COLO668 (cell line): ENCODE results near the gene METTL14.
"Not testable (repeated sequence)": the region's sequence is repeated elsewhere in the genome, so short reads cannot be mapped to it uniquely, and the experiment has no call there.

ENCODE experiments used
- DNase-seq: peaks from one replicate; lab custom pipeline; 2025; ENCODE audit not compliant: unreplicated experiment; lab: John Stamatoyannopoulos, UW

The METTL14 gene

DNA sequence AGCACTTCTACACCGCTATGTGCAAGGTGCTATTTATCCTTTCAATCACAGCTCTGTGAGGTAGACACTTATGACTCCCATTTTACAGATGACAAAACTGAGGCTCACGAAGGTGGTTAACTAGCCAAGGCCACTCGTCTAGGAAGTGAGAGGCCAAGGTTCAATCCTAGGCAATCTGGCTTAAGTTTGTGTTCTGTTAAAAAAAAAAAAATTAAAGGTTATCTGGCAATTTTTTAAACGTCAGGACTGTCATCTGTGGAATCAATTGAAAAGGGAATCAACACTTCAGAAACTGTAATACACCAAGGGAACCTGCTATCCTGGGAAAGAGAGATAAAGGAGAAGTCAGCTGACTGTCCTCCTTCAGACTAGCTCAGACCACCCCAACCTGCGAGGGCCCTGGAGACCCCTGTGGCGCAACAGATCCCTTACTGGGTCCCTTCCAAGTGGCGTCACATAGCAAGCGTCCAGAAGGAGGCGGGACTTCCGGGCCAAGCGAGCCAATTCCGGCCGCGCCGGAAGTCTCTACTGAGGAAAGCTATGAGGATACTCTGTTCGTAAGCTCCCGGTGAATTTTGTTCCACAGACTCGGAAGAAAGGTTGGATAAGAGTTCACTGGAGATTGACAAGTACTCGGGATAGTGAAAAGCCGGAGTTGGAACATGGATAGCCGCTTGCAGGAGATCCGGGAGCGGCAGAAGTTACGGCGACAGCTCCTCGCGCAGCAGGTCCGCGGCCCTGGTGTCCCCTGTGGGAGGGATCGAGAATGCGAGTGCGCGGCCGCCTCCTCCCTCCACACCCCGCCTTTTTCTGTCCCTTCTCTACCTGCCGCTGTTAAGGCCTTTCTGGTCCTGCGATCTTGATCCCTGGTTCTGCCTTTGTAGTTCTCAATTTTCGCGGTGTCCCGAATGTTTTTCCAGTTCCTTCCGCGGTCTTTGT, at the start of gene METTL14:
METTL14 (plus strand) TSS at position 520 of the 939 bp plus-strand sequence; CDS start at position 663, 143 bp downstream.
- DNase-seq, result peak; percentile 93

DNA sequence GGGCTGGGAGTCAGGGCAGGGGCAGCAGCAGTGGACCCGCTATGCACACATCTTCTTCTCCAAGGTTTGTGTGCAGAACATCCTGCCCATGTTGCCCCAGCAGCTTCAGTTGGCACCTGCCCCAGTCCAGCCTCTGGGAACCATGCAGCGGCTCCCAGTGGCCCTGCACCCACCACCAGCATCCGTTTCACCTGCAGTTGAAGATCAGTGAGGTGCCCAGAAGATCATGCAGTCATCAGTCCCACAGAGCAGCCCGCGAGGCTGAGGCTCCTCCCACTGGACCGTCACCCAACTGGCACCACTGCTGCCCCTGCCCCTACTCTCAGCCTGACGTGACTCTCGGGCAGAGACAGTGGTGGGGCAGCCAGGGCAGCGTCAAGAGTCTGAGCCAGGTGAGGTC, 49.1 kb upstream of the METTL14 start:
- not testable (repeated sequence) for DNase-seq

DNA sequence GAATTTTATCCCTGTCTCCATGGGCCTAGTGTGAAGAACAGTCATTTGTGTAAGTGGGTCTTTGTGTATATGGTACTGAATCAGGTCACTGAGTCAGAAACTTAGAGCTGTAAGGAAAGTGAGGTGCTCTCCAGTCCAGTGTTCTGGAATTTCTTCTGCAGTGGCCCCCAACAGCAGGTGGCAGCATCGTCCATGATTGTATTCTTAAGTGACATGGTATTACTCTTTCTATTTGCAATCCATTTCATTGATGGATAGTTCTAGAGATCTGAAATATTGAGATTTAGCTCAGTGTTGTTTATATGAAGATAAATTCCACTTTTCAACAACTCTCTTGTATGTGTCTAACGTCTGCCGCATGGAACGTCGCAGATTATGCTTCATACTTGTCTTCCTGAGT, 20.5 kb upstream of the METTL14 start:
- peak; percentile 9 for DNase-seq

DNA sequence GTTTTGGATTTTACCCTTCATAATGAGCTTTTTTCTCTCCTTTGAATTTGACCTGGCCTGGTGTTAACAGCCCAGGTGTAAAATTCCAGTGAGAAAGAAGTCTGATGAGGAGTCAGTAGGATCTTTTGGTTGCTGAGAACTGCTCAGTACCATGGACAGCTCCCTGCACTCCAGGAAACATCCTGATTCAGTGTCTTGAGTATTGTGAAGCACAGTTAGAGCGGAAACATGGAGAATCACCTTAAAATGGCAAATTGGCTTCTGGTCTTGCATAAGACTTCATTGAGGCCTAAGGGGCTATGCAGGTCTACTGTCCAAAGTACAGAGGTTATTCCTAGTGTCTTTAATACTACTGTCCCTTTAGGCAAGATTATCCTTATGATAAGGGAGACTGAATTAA, 16.0 kb upstream of the METTL14 start:
- not testable (repeated sequence) for DNase-seq

DNA sequence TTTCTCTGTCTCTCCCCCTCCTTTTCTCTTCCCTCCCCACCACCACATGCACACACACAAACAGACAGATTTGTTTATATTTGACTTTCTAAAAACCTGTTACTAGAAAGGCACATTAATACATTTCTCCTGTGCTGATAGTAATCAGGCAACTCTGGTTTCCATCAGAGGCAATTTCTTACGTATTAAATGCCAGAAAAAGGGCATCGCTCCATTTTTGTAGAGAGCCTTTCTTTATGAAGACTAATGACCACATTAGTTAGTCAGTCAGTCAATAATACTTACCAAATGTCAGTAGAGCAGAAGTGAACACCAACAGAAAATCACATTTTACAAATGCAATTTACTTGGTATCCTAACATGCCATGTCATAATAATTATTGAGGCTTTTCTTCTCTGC, 14.2 kb upstream of the METTL14 start:
- DNase-seq, result not testable (repeated sequence)

DNA sequence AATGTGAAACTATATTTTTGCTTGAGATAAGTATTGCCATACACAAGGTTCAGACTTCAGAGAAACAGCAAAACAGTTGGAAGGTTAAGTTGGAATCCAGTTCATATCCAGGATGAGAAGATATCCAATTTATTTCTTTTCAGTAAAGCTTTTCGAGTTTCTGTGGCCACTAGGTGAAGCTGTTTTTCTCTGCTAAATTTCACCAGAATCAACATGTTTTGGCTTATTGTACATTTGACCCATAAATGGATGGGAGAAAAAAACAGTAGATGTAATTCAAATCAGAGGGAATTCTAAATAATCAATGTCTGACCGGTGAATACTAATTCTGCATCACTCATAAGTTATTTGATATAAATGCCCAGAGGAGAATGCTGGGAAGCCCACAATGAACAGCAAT, 9.1 kb upstream of the METTL14 start:
- no peak for DNase-seq

DNA sequence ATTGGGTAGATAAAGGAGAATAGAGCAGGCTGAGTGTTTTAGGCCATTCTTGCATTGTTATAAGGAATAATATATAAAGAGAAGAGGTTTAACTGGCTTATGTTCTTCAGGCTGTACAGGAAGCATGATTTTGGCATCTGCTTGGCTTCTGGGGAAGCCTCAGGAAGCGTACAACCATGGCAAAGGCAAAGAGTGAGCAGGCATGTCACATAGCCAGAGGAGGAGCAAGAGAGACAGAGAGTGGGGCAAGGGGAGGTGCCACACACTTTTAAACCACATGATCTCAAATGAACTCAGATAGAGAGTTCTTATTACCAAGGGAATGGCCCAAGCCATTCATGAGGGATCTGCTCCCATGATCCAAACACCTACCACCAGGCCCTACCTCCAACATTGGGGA, 4.4 kb upstream of the METTL14 start:
- DNase-seq, result no peak

DNA sequence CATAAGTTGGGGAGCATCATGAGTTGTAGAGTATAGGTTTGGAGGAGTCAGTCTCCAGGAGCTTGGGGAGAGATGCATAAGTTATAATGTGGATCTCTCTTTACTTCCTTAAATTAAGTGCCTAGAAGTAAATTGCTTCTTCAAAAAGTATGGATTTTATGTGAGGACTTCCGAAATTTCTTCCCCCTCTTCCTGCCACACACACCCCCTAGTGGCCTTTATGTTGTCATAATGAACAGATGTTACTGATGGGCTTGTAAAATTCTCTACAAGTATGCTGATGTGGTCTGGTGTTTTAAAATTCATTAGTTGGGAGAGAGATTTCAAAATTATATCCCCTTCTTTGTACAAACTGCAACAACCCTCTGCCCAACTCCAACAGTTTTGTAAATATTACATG, 2.3 kb upstream of the METTL14 start:
- no peak for DNase-seq

DNA sequence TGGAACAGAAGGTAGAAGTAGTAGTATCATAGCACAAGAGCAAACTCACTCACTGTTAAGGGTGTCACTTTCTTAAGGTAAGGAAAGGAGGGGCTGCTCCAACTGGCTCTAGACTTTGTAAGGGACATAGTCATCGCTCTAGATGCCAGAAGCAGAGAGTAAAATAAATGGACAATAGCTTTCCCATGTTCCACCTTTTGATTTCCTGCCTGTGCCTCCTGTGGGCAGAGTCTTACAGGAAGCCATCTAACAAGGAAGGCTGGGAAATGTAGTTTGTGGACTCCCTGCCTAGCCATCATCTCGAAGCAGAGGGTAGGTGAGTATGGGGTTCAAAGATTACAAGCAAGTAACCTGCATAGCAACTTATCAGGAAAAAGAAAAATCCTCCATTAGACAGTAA, 1.7 kb upstream of the METTL14 start:
- DNase-seq, result no peak

DNA sequence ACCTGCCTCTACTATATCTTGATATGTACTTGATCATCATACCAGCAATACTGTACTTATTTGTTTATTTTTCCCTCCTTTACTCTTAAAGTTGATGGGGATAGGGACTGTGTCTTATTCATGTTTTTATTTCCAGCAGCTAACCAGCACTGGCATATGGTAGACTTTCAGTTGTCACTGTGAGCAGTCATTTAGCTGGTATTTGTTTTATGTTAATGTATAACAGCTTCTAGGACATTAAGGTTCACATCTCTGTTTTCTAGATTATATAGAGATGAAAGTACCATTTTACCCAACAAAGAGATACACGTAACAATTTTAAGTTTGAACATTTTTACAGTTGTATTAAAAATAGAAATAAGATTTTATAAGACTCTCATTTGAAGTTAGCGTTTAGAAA, 17.9 kb downstream of the METTL14 start:
- DNase-seq, result no peak

DNA sequence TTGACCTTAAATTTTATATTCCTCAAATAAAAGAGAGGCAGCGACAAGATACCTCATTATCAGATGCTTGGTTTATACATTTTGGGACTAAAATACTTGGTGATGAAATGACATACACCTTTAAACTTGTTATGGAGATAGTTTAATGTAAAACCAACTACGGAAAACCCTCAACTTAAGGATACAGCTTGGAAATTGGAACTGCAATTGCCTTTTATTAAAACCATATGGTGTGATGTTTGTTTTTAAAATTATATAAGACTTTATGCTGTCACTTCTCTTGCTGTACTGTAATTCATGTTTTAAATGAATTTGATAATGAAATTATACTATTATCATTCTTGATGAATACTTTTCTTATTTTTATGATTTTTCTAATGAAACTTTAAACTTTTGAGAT, 25.9 kb downstream of the METTL14 start:
- no peak for DNase-seq

DNA sequence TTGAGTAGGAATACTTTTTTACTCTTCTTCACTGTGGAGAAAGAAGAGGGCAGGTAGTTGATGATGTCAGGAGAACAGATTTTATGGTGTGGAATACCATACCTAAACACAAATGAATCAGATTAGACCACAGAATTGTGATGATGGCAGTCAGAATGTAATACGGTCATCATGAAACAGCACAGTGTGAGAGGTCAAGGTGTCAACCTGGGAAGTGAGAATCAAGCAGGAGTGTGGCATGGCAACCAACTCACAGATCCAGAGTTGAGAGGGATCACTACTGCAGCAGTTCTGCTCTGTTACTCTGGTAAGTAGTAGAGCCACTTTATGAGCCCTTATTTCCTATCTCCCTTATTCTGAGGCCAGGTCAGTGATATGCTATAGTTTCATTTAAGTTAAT, 27.7 kb downstream of the METTL14 start:
- DNase-seq, result no peak

DNA sequence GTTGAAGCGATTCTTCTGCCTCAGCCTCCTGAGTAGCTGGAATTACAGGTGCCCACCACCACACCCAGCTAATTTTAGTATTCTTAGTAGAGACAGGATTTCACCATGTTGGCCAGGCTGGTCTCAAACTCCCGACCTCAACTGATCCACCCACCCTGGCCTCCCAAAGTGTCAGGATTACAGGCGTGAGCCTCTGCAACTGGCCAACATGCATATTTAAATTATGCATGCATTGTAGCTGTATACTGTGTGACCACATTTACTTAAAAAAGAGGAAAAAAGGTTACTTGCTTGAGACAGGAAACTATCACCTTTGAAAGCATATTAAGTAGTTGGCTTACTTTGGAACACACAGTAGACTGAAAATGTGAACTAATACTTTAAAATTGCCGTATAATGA, 29.5 kb downstream of the METTL14 start:
- no peak for DNase-seq

DNA sequence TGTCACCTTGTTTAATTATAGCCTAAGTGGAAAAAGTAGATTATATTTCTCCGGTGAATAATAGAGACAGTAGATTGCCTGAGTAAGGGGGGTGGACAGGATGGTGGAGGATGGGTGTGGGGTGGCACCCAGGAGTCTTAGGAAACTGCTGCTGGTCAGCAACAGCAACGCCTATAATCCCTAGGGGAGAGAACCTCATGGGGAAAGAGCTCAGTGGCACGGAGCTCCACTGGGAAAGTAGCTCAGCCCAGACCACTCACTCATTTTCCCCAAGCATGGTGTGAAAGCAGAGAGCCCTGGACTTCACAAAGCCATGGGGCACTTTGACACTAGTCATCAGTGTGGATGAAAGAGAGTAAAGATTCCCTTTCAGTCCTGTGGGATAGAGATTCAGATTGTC, 31.1 kb downstream of the METTL14 start:
- DNase-seq, result no peak

DNA sequence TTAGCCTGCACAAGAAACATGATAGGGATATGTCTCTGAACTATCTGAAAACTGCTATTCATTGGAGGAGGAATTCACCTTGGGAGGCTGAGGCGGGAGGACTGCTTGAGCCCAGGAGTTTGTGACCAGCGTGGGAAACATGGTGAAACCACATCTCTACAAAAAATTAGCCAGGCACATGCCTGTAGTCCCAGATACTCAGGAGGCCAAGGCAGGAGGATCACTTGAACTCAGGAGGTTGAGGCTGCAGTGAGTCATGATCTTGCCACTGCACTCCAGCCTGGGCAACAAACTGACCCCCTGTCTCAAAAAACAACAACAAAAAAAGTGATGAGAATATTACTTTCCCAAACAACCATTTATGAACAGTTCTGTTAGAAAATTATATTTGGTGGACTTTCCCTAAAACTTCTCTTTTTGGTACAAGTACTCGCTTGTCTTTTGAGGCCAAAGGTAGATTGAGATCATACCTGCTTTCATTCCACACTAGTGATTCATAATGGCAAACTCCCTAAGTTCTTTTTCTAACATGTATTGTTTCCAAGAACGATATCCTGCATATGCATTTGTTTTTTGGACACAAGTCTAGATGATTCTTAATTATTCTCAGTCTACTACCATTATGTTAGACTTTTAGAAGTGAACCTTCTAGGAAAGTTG, 33.4 kb downstream of the METTL14 start:
- no peak for DNase-seq

DNA sequence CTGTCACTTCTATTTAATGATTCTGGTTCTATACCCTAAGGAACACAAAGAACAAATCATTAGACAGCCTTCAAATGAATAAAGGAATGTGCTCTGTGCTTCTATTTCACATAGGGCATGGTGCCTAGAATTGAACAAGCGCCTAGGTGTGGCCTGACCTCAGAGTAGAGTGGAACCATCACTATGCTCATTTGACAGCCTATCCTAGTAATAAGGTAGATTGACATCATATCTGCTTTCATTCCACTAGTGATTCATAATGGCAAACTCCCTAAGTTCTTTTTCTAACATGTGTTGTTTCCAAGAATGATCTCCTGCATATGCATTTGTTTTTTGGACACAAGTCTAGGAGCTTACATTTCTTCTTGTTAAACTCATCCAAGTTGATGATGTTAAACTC, 36.6 kb downstream of the METTL14 start:
- no peak for DNase-seq

DNA sequence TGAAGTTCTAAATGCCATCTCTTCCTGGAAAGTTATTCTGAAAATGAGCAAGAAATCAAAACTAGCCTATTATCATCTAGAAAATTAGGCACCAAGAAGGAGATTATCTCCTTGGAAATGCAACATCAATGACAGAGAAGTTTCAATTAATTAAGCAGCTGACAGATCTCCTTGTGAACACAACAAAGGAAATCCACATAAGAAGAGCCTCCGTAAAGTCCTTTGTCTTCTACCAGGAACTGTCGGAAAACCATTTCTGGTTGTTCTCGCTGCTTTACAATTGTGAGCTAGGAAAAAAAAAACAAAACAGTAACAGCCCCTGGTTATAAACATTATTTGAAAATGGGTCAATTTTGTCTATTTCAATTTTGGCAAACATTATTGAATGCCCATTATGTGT, 38.2 kb downstream of the METTL14 start:
- no peak for DNase-seq

DNA sequence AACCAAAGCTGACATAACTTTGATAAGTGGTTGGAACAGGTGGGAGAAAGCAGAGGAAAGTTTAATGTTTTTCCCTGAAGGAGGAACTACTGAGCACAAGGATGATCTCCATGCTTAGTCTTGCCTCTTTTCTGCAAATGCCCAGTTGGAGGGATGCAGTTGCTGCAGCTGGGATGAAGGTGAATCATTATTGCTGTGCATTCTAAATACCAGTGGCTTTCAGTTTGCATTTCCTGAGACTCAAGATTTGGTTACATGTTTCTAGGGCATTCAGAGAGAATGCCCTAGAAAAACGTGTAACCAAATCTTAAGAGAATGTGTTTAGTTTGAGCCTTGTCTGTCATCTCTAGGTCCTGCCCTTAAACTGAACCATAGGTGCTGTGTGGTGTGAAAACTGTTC, 42.2 kb downstream of the METTL14 start:
- DNase-seq, result no peak

DNA sequence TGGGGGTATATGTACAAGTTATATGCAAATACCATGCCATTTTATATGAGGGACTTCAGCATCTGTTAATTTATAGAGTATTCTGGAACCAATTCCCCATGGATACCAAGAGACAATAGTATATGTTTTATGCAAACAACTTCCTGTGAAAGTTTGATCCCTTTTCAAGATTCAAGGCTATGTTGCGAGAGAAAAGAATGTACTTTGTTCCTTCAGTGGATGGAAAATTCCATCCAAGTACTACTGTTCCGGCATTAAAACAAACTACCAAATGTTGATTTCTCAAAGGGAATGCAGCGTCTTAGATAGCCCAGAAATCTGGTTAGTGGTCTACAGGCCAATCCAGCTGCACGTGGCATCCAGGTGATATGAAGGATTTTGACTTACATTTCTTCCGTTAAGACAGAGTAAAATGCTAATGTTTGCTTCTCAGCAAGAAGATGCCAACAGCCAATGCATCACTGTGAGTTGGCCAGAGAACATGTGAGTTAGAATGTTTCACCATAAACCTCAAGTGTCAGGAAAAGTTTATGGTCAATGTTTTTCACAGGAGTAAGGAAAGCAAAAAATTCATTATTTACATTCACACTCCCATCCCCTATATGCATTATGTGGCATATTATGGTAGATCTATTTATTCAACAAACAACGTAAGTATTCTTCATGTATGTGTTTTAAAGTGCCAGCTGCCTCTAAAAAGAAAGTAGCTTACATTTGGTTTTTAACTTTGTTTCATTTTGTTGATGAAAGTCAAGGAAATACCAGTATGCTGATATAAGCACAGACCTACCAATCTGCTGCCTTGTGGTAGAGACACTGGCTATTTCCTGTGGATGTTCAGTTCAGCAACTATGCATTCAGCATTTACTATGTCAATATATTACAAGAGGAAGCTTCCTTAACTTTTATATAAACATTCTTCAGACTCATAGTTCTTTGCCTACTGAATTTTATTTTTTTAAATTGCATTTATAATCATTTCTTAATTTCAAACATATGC, 44.4 kb downstream of the METTL14 start:
- DNase-seq, result no peak

DNA sequence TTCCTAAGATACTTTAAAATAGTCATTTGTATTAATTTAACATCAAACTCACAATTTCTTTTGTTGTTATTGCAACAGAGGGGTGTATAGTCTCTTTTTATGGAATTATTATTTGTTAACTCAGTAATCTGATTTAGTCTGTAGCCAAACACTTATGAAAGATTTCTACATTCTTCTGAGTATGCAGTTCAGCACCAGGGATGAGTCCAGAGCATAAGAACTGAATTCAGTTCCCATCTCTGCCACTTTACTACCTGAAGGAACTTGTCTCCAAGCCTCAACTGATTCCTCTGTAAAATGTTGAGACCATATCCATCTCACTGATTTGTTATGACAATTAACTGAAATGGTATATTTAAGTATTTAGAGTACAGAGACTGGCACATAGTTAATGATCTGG, 45.5 kb downstream of the METTL14 start:
- DNase-seq, result no peak
